Adrenal gland (tissue), 5 donors: ENCODE measurements around the gene GALNT7.

Experiments
- POLR2A ChIP-seq, 2 donors: fragments of 450-650 bp; IDR thresholded peaks; one replicate each; pipeline ENCODE4 v1.6.1; 2017; ENCODE audit warnings: antibody characterized with exemption in 2 of 2, mild to moderate bottlenecking in 2 of 2, moderate library complexity in 1 of 2
- TF ChIP-seq, protein P1 (sequence below), 6 experiments: fragments of 450-650 bp in 4 of 6; fragments of 200-600 bp in 2 of 6; sonication (generic) in 1 of 6; IDR thresholded peaks; 1 replicate in 5 of 6; 2 replicates in 1 of 6; pipeline versions ENCODE4 v1.5.1 to v1.8.0; 2016 to 2021; ENCODE audit warnings: antibody characterized with exemption in 6 of 6, mild to moderate bottlenecking in 2 of 6, moderate library complexity in 1 of 6
- donor health status: DM: no; HTN: no; CAD: no.

DNA sequence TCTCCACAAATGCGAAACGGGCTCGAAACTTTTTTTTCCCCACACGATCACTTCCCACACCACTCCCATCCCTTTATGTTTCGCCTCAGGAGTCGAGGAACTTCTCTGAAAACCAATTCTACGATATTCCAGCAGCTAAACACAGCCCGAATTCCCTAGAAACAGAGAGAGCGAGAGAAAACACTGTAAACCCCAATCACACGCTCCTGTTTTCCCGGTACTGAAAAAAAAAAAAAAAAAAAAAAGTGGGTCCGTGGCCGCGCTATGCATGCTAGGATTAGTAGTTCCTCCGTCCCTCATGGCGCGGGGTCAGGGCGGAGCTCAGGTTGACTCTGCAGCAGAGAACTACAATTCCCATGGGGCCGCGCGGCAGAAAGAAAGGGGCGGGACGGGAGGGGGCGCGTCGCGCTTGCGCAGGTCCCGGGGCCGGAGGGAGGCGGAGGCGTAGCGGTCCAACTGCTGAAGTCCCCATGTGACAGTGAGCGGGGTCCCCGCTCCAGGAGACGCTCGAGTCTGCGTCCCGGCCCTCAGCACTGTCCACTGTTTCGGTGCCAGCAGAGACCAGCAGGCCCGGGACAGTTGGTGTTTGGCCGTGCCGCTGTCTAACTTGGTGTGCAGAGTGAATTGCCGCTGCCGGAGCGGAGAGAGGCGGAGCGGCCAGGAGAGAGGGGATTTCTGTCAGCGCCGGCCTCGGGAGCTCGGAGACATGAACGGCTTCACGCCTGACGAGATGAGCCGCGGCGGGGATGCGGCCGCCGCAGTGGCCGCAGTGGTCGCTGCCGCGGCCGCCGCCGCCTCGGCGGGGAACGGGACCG is 202.1 kb downstream of the GALNT7 start, which contains the start of gene SAP30:
- peak; percentile 95 to 96 for TF ChIP-seq POLR2A (IDR thresholded peaks at IDR 0.05)
- TF ChIP-seq, protein P1, sequence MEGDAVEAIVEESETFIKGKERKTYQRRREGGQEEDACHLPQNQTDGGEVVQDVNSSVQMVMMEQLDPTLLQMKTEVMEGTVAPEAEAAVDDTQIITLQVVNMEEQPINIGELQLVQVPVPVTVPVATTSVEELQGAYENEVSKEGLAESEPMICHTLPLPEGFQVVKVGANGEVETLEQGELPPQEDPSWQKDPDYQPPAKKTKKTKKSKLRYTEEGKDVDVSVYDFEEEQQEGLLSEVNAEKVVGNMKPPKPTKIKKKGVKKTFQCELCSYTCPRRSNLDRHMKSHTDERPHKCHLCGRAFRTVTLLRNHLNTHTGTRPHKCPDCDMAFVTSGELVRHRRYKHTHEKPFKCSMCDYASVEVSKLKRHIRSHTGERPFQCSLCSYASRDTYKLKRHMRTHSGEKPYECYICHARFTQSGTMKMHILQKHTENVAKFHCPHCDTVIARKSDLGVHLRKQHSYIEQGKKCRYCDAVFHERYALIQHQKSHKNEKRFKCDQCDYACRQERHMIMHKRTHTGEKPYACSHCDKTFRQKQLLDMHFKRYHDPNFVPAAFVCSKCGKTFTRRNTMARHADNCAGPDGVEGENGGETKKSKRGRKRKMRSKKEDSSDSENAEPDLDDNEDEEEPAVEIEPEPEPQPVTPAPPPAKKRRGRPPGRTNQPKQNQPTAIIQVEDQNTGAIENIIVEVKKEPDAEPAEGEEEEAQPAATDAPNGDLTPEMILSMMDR (IDR thresholded peaks at IDR 0.05), result no peak
